Cortex of kidney (tissue), 1 donor: Measurements from ENCODE around the gene EVC.
"Not testable (repeated sequence)": the region's sequence is repeated elsewhere in the genome, so short reads cannot be mapped to it uniquely, and the experiment has no call there.

Experiments
- DNase-seq: peaks from one replicate; lab custom pipeline; 2025; lab: John Stamatoyannopoulos, UW

Gene EVC

DNA sequence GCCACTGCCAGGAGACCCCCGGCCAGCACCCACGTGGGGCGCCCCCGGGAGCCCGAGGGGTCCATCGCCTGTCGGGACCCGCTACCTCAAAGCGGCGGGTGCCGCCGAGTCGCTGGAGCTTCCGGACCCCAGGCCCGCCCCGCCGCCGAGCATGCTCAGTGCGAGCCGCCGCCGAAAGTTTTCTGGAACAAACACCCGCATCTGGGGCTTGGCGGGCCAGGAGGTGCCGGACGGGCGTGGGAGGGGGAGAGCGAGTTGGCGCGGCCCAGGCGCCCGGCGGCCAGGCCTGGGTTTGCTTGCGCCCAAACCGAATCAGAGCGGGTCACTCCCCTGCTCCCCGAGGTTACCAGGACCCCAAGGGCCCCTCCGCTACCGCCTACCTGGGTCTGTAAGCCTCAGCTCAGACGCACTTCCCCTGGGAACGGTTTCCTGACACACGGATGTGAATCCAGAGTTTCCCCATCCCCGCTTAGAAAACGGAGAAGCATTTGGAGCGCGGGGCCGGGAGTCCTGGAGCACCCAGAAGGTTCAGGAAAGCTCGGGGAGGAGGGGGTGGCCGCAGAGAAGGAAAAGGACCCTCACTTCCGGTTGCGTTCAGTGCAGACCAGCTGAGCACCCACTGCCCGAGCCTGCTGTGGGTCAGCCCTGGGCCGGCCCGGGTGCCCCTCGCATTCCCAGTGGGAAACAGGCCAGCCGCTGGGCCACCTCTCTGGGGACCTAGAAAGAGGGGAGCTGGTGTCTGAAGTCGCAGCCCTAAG is 2.4 kb upstream of the EVC start, which contains the start of gene EVC2:
TSS of gene EVC2 (minus strand) at position 111 of the 758 bp plus-strand sequence. CDS start at position 65, 46 bp downstream.
- no peak for DNase-seq

DNA sequence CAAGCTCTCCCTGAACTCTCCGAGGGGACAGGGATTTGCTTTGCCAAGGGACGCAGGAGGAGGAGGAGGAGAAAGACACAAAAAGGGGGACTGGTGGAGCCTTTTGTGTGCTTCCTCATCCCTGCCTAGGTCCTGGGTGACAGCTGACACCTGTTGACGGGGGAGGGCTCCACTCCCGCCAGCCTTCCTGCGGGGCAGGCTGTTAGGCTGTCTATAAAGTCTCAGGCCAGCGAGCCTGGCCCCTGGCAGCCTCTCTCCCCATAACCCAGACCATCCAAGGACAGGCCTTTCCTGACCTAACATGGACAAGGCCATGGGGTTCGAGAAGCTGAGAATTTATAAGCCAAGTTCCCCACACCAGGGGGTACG is 1.8 kb upstream of the EVC start:
- DNase-seq = no peak

DNA sequence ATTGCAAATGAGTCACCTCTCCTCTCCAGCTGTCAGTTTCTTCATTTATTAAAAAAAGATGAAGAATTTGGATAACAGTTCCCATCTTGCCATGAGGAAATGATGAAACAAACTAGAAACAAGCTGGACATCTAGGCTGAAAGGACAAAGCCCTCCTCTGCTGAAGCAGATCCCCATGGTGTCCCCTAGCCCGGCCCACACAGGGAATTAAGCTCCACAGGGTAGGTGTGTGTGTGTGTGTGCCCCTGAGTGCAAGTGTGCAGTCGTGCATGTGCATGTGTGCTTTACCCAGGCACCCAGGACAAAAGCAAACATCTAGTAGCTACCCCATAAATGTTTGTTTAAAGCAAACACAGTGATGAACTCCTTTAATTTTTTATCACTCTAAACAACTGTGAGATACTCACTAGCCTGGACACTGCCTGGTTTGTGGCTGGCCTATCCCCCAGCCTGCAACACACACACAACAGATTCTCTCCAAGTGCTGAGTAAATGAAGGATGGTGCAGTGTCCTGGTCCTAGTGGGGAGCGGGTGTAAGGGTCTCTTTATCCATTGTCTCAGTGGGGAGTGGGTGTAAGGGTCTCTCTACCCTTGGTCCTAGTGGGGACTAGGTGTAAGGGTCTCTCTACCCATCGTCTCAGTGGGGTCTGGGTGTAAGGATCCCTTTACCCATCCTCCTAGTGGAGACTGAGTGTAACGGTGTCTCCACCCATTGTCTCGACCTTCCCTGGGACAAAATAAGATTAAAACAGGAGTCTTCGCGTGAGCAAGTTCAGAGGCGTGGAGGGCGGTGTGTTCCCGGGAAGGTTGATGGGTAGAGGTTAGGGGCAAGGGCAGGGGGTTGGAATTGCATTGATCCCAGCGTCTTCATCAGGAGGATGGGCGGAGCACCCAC is 688 bp upstream of the EVC start:
- no peak for DNase-seq

DNA sequence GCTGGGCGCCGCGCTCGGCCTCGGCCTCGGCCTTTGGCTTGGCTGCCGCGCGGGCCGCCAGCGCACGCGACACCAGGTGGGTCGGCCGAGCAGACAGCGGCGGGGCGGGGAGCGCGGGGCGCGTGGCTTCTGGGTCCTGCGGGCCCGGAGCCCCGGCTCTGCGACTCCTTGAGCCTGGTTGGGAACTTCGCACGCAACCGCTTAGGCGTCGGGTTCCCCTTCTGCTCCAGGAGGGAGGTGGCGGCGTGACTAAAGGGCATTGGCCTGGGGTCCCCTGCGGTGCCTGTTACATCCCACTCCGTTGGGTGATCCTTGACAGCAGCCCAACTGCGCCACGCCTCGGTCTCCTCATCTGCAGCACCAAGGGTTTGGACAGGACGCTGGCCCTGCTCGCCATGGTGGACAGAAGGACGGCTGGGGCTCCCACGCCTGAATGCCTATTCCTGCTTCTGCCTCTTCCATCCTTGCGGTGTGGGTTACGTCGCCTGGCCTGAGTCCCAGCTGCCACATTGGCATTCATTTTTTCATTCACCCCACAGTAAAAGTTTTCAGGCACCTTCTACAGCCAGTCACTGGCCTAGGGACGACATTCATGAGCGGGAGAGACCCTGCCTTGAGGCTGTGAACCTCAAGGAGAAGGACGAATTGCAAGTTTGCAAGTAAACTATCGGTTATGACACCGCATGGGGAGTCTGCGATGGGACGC is 631 bp downstream of the EVC start:
- DNase-seq = no peak

DNA sequence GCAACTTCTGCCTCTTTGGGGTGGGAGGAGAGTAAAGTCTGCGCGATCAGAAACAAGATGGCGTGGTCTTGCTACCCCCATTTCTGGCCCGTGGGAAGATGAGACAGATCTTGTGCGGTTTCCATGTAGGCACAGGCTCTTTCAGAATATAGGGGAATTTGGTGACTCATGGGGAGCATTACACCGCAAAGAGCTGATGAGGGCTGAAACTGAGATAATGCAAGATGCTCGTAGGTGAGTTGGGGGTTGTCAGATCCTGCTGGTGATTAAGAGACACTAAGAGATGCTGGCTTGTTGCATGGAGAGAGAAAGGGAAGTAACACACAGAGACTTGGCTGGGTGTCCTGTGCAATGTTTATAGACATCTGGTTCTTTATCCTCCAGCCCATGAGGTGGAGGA is 1.5 kb downstream of the EVC start:
- no peak for DNase-seq

DNA sequence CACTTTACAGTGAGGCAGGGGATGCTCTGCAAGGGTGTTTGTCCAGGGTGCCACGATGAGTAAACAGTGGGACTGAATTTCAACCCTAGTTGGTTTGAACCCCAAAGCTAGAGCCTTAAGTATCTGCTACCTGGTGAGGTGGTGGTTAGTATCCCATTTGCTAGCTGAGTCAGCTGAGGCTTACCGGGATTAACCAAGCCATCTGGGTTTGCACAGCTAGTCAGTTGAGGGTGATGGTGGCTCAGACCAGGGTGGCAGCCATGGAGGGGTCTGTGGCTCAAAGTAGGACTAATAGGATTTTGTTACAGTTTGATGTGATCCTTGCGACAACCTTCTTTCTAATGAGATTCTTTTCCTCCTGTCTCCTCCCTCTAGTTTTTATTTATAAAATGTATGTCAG is 1.9 kb downstream of the EVC start:
- no peak for DNase-seq

DNA sequence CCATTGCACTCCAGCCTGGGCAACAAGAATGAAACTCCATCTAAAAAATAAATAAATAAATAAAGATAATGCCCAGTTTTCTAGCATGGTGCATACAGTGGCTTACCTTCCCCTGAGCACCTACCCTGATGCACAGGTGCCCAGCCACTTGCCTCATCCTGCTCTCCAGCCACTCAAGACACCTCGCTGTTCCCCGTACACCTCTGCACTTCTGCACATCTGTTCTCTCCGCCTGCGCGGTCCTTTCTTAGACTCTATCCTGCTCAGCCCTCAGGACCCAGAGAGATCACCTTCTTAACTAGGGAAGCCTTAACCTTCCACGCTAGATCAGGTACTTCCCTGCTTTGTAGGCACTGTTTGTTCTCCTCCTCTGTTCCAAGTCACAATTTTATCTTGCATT is 2.9 kb downstream of the EVC start:
- no peak for DNase-seq

DNA sequence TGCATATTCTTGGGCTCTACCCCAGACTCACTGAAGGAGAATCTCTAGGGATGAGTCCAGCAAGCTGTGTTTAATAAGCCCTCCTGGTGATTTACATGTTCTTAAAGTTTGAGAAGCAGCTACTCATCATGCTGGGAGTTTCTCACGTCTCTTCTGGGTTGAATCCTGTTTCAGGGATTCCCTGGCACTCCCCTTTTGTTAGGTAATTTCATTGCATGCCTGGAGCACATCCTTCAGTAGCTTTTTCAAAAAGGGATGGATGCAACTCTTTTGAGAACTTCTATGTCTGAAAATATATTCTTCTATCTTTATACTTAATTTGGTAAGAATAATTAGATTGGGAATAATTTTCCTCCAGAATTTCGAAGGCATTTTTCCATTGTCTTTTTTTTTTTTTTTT is 4.4 kb downstream of the EVC start:
- DNase-seq = no peak

DNA sequence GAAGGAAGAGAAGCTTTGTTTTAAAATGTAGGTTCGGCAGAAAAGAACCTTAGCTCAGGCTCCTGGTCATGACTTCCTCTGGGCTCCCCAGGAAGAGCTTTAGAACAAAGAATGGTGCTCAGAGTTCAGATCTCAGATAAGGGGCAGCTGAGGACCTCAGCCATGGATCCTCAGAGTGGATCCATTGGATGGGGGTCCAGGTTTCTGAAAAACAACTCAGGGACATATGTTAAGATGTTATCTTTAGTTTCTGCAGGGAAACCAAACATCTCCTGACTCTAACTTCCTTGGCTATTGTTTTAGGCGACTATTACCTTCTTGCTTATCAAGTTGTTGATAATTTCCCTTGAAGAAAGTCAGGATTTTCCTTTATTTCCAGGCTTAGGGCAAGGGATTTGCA is 5.4 kb downstream of the EVC start:
- no peak for DNase-seq

DNA sequence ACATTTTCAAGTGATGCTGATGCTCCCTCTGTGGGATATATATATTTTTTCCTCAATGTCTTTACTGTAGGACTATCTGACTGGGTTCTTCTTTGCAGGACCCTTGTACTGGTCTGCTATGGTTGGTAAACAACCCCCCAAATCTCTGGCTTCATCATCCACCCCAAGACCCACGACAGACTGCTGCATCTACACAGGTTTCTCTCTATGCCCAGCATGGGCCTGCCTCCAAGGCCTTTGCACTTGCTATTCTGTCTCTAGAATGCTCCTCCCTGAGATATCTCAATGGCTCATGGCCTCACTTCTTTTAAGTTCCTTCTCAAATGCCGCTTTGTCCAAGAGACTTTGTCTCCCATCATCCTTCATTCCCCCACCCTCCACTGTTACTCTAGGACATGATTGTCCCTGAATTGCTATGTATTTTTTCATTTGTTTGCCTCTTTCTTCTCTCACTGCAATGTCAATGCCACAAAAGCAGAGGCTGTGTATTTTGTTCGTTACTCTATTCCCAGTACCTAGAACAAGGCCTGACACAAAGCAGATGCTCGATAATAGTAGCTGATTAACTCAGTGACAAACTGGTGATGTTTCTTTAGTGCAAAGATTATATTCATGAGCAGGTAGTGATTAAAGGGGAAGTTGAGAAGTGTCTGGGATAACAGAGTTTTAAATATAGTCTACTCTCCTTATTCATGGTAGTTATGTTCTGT is 6.6 kb downstream of the EVC start:
- DNase-seq = no peak

DNA sequence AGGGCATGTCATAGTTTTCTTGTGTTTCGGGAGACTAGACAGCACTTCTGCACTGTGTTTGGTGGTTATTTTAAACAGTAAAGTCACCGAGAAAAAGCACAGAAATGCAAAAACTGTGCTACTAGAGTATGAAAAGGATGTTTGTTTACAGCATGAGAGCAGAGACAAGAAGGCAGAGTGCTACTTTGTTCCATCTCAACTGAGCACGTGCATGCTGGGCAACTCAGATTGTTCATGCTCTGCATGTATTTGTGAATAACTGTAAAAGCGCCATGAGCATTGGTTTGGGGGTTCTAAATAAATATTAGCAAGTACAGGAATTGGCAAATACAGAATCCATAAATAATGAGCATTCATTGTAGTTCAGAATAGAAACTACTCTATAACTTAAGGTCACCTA is 7.4 kb downstream of the EVC start:
- DNase-seq = no peak

DNA sequence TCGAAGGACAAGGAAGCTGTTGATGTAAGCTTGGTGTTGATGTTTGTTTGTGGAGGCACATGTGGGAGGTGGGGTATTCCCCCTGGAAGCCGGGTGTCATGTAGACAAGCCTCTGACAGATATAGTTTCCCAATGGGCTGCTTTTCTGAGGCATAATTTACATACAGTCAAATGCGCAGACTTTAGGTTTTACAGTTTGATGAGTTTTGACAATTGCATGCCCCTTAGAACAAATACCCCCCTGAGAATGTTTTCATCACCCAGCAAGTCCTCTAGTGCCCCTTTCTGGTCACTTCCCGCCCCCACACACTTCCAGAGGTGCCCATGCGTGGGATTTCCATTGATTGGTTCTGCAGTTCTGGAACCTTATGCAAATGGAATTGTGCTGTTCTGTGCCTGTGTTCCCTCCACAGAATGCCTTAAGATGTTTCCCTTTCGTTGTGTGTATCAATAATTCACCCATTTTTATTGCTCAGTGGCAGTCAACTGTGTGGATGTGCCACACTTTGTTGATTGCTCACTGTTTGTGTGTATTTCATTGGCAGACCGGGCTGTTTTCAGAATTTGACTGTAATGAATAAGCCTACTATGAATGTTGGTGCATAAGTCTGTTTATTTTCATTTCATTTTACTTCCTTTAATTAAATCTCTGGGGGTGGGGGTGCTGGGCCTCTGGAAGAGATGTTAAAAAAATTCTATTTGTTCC is 8.5 kb downstream of the EVC start:
- DNase-seq = no peak

DNA sequence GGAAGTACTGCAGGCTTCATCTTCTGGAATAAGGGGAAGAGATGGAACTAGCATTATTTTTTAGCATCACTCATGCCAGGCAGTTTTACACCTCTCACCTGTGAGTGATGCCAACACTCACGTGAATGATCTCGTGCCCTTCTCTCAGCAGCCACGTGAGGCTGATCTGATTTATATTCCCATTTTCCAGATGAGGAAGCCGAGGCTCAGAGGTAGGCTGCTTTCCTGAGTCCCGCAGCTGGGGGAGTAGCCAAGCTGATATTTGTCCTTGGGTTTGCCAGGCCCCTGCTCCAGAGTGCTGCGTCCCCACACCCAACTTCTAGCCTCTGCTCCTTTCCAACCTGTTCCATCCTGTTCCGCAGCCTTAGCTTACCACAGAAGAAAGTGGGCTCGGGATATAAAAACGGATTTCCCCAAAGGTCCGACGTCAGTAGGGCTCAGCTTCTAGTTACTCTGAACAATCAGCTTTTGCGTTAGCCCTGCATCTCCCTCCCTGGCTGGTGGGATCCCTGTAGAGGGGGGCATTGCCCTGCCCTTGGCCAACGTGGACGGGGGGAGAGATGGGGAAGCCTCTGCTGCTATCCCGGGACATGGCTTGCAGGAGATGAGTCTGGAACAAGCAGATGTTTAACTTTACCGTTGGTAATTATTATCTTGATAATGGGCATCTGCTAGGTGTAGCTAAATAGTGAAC is 9.3 kb downstream of the EVC start:
- DNase-seq = no peak

DNA sequence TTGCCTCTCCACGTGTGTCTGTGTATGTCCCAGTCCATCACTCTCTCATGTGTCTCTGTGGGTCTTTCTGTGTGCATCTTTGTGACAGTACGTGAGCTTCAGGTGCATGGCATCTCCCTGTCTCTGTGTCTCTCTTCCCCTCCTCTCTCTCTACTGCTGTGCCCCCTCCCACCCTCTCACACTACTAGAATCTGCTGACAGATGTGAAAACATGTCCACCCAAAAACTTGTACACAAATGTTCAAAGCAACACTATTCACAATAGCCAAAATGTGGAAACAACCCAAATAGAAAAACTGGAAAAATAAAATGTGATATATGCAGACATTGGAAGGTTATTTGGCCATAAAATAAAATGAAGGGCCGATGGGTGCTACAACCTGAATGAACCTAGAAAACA is 10.0 kb downstream of the EVC start:
- no peak for DNase-seq

DNA sequence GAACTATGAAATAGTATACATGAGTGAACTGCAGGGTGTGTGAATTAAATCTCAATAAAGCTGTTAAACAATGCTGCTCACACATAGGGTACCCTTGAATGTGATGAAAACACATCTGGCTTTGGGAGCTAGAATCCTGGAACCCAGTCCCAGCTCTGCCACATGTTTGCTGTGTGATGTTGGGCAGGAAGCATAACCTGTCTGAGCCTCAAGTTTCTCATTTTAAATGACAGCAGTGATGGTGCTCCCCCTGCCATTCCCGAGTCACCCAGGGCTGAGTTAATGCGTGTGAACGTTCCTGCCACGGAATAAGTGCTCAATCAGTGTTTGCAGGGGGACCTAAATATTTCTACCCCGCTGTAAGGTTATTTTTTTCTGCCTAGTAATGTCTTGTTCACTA is 10.9 kb downstream of the EVC start:
- no peak for DNase-seq

DNA sequence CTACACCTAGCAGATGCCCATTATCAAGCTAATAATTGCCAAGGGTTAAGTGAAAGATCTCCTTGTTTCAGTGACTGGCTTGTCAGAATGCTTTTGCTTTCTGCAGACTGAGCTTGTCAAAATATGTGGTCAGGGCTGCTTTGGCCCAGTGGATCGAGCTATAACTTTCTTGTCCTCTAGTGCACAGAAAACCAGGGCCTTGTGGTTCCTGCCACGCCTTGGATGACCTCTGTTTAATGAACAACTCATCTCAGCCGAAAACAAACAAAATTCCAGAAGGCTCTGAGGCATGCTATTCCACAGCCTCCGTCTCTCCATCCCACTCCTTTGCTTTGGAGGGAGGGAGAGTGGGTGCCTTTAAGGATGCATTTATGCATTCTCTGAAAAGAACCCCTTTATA is 11.3 kb downstream of the EVC start:
- DNase-seq = no peak

DNA sequence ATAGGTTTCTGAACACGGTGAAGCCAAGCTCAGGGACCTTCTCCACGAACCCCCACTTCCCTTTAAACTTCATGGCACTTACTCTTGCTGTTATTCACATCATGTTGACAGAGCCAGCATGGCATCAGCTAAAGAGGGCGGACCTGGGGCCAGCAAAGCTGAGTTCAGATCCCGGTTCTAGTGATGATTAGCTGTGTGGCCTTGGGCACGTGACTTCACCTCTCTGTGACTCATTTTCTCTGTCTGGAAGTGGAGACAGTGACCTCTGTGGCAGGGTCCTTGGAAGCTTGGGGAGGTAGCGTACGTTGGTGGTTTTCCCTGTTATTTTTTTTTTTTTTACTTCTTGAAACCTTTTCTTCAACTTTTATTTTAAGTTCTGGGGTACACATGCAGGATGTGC is 13.4 kb downstream of the EVC start:
- DNase-seq = no peak

DNA sequence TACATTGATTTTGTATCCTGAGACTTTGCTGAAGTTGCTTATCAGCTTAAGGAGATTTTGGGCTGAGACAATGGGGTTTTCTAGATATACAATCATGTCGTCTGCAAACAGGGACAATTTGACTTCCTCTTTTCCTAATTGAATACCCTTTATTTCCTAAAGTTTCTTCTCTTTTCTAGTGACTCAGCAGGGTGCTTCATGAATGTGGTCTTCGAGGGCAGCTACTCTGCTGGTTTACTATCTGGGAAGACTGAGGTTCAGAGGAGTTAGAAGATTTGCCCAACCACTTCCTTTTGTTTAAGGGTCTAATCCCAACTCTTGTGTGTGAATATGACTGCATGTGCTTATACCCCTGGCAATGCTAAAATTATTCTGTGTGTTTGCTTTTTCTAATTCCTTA is 17.4 kb downstream of the EVC start:
- DNase-seq = not testable (repeated sequence)

DNA sequence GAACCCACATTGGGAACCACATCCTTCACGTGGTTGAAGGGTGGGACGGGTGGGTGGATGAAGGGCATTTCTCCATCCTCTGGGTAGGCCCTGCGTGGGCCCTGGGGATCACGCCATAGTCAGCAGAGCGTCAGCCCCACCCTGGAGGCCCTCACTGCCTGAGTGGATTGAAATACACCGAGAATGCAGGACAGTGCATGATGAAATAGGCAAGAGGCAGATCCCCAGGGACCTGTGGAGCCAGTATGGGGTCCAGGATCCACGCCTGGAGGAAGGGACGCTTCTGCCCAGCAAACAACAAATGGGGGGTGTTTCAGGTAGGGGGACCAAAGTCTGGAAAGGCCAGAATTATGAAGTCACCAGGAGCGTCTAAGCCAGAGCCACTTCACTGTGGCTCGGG is 19.4 kb downstream of the EVC start:
- DNase-seq = no peak

DNA sequence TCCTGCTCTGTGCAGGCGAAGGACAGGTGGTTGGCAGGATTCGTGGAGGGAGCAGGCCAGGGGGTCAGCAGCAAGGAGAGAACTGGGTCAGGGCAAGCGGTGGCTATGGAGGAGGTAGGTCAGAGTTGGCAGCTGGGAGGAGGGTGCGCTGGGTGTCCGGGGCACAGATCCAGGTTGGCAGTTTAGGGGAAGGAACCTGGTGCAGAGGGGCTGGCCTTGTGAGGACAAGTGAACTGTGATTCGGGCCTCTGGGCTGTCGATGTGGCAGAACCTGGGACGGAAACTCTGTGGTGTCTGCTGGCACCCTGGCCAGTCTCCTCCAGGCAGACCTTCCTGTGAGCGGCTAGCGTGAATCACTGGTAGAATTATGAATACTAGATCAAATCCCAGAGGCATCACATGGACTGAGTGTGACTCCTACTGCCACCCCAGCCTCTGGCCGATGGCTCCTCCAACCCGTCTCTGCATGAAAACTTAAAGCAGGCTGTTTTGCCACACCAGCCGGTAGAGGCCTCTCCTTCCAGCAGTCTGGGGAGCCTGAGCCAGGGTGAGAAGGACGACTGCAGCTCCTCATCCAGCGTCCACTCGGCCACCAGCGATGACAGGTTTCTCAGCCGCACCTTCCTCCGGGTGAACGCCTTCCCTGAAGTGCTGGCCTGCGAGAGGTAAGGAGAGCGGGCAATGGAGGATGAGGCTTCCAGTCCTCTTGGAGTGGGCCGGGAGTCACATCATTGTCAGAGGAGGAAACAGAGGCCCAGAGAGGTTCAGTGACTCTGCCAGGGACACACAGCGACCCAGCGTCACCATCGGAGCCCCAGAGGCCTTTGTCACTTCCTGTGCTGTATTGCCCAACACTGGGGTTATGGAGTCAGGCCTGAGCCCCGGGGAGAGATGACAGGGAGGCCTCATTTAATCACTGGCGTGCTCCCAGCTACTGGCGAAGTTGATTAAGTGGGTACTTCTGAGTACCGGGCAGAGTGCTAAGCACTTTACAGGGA is 20.3 kb downstream of the EVC start:
- no peak for DNase-seq
